GM21390 (cell line): ENCODE measurements around the gene NCBP1.
A peak's percentile ranks its signal among the peaks of the same experiment; 100 is the strongest.

Source experiments
- ATAC-seq: cut with Tn5 transposase; IDR thresholded peaks from one replicate; pipeline ENCODE4 v1.9.1; 2021; ENCODE audit not compliant: unreplicated experiment

The NCBP1 gene

GRCh38 chr9:97625620-97626019 lies 8.0 kb upstream of the NCBP1 start:
- ATAC-seq, result no peak

GRCh38 chr9:97627624-97628023 lies 6.0 kb upstream of the NCBP1 start:
- ATAC-seq, result no peak

GRCh38 chr9:97628668-97629067 lies 5.0 kb upstream of the NCBP1 start:
- no peak for ATAC-seq

- ATAC-seq, result no peak
Measured at GRCh38 chr9:97629156-97629555, 4.5 kb upstream of the NCBP1 start.

- no peak for ATAC-seq
Measured at GRCh38 chr9:97630591-97630990, 3.0 kb upstream of the NCBP1 start.

GRCh38 chr9:97632248-97632984 lies 1.2 kb upstream of the NCBP1 start:
- ATAC-seq, result peak; percentile 7

GRCh38 chr9:97633859-97634490 lies 354 bp downstream of the NCBP1 start:
- peak; percentile 1 for ATAC-seq

GRCh38 chr9:97635026-97635425 lies 1.4 kb downstream of the NCBP1 start:
- ATAC-seq, result no peak

- no peak for ATAC-seq
Measured at GRCh38 chr9:97636903-97637302, 3.3 kb downstream of the NCBP1 start.

GRCh38 chr9:97638666-97639065 lies 5.0 kb downstream of the NCBP1 start:
- no peak for ATAC-seq

GRCh38 chr9:97640325-97640724 lies 6.7 kb downstream of the NCBP1 start:
- no peak for ATAC-seq

GRCh38 chr9:97645720-97646119 lies 12.1 kb downstream of the NCBP1 start:
- no peak for ATAC-seq

- ATAC-seq, result no peak
Measured at GRCh38 chr9:97647996-97648395, 14.4 kb downstream of the NCBP1 start.

GRCh38 chr9:97651646-97652045 lies 18.0 kb downstream of the NCBP1 start:
- ATAC-seq, result no peak

GRCh38 chr9:97658707-97659106 lies 25.1 kb downstream of the NCBP1 start:
- no peak for ATAC-seq

- ATAC-seq, result no peak
Measured at GRCh38 chr9:97659771-97660170, 26.1 kb downstream of the NCBP1 start.

GRCh38 chr9:97660340-97660739 lies 26.7 kb downstream of the NCBP1 start:
- ATAC-seq, result no peak

GRCh38 chr9:97660847-97661246 lies 27.2 kb downstream of the NCBP1 start:
- ATAC-seq, result no peak

GRCh38 chr9:97665742-97666141 lies 32.1 kb downstream of the NCBP1 start:
- ATAC-seq, result no peak

GRCh38 chr9:97666907-97667686 lies 33.5 kb downstream of the NCBP1 start:
- no peak for ATAC-seq

GRCh38 chr9:97668485-97668884 lies 34.9 kb downstream of the NCBP1 start:
- no peak for ATAC-seq

GRCh38 chr9:97670586-97670985 lies 37.0 kb downstream of the NCBP1 start:
- ATAC-seq, result no peak
